Neutrophil (primary cell): Measurements from ENCODE around the gene NRXN3.

ENCODE experiments used
- H3K27ac ChIP-seq: fragments of 200-600 bp; sonication (generic); 2 replicates; pipeline ENCODE4 v1.5.1; 2016; ENCODE audit warnings: mild to moderate bottlenecking, moderate library complexity
- H3K27me3 ChIP-seq: fragments of 200-600 bp; sonication (generic); 2 replicates; pipeline ENCODE4 v1.6.0; 2016; ENCODE audit warnings: mild to moderate bottlenecking
- H3K36me3 ChIP-seq: fragments of 200-600 bp; sonication (generic); 2 replicates; pipeline ENCODE4 v1.5.1; 2017
- H3K4me1 ChIP-seq, 2 experiments: fragments of 200-600 bp in 1 of 2; sonication (generic) in 1 of 2; 1 replicate in 1 of 2; 2 replicates in 1 of 2; pipeline versions ENCODE4 v1.5.1 to v1.6.1; 2013 to 2016; ENCODE audit warnings: low read depth in 1 of 2, low read length in 1 of 2, mild to moderate bottlenecking in 1 of 2, moderate library complexity in 1 of 2; ENCODE audit not compliant: control insufficient read depth in 1 of 2, insufficient read depth in 1 of 2
- H3K4me3 ChIP-seq, 2 experiments: fragments of 200-600 bp in 1 of 2; sonication (generic) in 1 of 2; 1 replicate in 1 of 2; 2 replicates in 1 of 2; pipeline ENCODE4 v1.5.1; 2013 to 2016; ENCODE audit warnings: low read depth in 1 of 2, low read length in 1 of 2, mild to moderate bottlenecking in 1 of 2, moderate library complexity in 1 of 2
- H3K9me3 ChIP-seq: fragments of 200-600 bp; sonication (generic); 2 replicates; pipeline ENCODE4 v1.5.1; 2016
- CTCF ChIP-seq: fragments of 200-600 bp; sonication (generic); IDR thresholded peaks from 2 replicates; pipeline ENCODE4 v1.5.1; 2016; ENCODE audit warnings: antibody characterized with exemption

NRXN3 gene

GRCh38 chr14:79502136-79502750 is 1332.1 kb downstream of the NRXN3 start:
- Histone ChIP-seq H3K27me3 (no peaks in the 10 kb centered on the region), H3K4me3 (no peak overlapping the region), H3K36me3 (no peaks in the 10 kb centered on the region), H3K9me3 (no peaks in the 10 kb centered on the region), H3K27ac (no peak overlapping the region), H3K4me1 (no peaks in the 10 kb centered on the region)
- no peak for TF ChIP-seq CTCF

- no peak for TF ChIP-seq CTCF
- H3K4me3 ChIP-seq = no peak overlapping the region
- H3K9me3 ChIP-seq = no peaks in the 10 kb centered on the region
These were observed 1332.6 kb downstream of the NRXN3 start for GRCh38 chr14:79502751-79503148.

GRCh38 chr14:79510659-79511058 is 1340.5 kb downstream of the NRXN3 start:
- H3K4me1 ChIP-seq = no peaks in the 10 kb centered on the region
- no peaks in the 10 kb centered on the region for H3K27me3 ChIP-seq
- no peaks in the 10 kb centered on the region for H3K36me3 ChIP-seq
- H3K9me3 ChIP-seq = no peaks in the 10 kb centered on the region
- TF ChIP-seq CTCF = no peak
- no peak overlapping the region for H3K27ac ChIP-seq
- no peak overlapping the region for H3K4me3 ChIP-seq

More at GRCh38 chr14:79502751-79503148, 1332.6 kb downstream of the NRXN3 start:
- Histone ChIP-seq H3K27ac (no peak overlapping the region), H3K4me1 (no peaks in the 10 kb centered on the region), H3K27me3 (no peaks in the 10 kb centered on the region), H3K36me3 (no peaks in the 10 kb centered on the region)

- no peaks in the 10 kb centered on the region for H3K9me3 ChIP-seq
- no peaks in the 10 kb centered on the region for H3K36me3 ChIP-seq
- no peak for TF ChIP-seq CTCF
- no peaks in the 10 kb centered on the region for H3K4me1 ChIP-seq
- no peak overlapping the region for H3K27ac ChIP-seq
- no peaks in the 10 kb centered on the region for H3K27me3 ChIP-seq
- no peak overlapping the region for H3K4me3 ChIP-seq
These were observed 1341.0 kb downstream of the NRXN3 start for GRCh38 chr14:79511146-79511545.

- H3K9me3 ChIP-seq = no peaks in the 10 kb centered on the region
- H3K27ac ChIP-seq = no peak overlapping the region
- no peaks in the 10 kb centered on the region for H3K4me1 ChIP-seq
- no peak for TF ChIP-seq CTCF
- no peaks in the 10 kb centered on the region for H3K27me3 ChIP-seq
- H3K36me3 ChIP-seq = no peaks in the 10 kb centered on the region
- no peak overlapping the region for H3K4me3 ChIP-seq
These were observed 1343.3 kb downstream of the NRXN3 start for GRCh38 chr14:79513446-79513845.

- no peaks in the 10 kb centered on the region for H3K4me1 ChIP-seq
- no peak overlapping the region for H3K27ac ChIP-seq
- no peak for TF ChIP-seq CTCF
- H3K4me3 ChIP-seq = no peak overlapping the region
- H3K9me3 ChIP-seq = no peaks in the 10 kb centered on the region
- H3K36me3 ChIP-seq = no peaks in the 10 kb centered on the region
- H3K27me3 ChIP-seq = no peaks in the 10 kb centered on the region
These were observed 1344.5 kb downstream of the NRXN3 start for GRCh38 chr14:79514700-79515099.
